ENCODE results near the gene CNKSR2. TPM values are rescaled to one million over a fixed set of nuclear protein-coding genes. Genes with fewer than 3 reads are reported as not detected.
A peak's percentile ranks its signal among the peaks of the same experiment; 100 is the strongest.

CNKSR2 gene
- polyA plus RNA-seq, 5 donors: 7.2 to 12.9 (median 11.7) TPM

- no peak for DNase-seq
Measured at GRCh38 chrX:21674430-21675186, 300.4 kb downstream of the CNKSR2 start.

- DNase-seq: no peak
Measured at GRCh38 chrX:21675931-21676330, 301.7 kb downstream of the CNKSR2 start.

- no peak for DNase-seq
Measured at GRCh38 chrX:21678048-21678612, 303.9 kb downstream of the CNKSR2 start.

- peak in 1 of 2 donors; percentile 3 for DNase-seq
Measured at GRCh38 chrX:21683941-21684340, 309.7 kb downstream of the CNKSR2 start.

GRCh38 chrX:21691512-21692018, 317.3 kb downstream of the CNKSR2 start:
- DNase-seq: no peak

GRCh38 chrX:21698272-21698671, 324.1 kb downstream of the CNKSR2 start:
- DNase-seq: no peak

GRCh38 chrX:21699136-21699535, 324.9 kb downstream of the CNKSR2 start:
- DNase-seq: no peak

- DNase-seq: no peak
Measured at GRCh38 chrX:21700275-21700674, 326.1 kb downstream of the CNKSR2 start.

GRCh38 chrX:21700967-21701366, 326.7 kb downstream of the CNKSR2 start:
- DNase-seq: no peak

- DNase-seq: no peak
Measured at GRCh38 chrX:21702725-21703124, 328.5 kb downstream of the CNKSR2 start.

Data from right lung (tissue), 5 donors.